HEK293 (cell line): ENCODE data around the gene APCDD1.

Experiments used
- HOXC10 ChIP-seq: sonication (generic); formaldehyde crosslinking; IDR thresholded peaks from 2 replicates; pipeline ENCODE4 v1.8.1; 2023; ENCODE audit warnings: mild to moderate bottlenecking, missing genetic modification reagents
- RBAK ChIP-seq: fragments of 450-650 bp; formaldehyde crosslinking; IDR thresholded peaks from 2 replicates; pipeline ENCODE4 v1.5.1; 2016; ENCODE audit warnings: missing biosample characterization, missing genetic modification characterization
- SP2 ChIP-seq: fragments of 450-650 bp; formaldehyde crosslinking; IDR thresholded peaks from 2 replicates; pipeline ENCODE4 v1.5.1; 2016; ENCODE audit warnings: missing biosample characterization, missing genetic modification characterization
- TCF7L2 ChIP-seq: IDR thresholded peaks from 2 replicates; pipeline ENCODE4 v1.6.1; 2011; ENCODE audit warnings: low read depth, mild to moderate bottlenecking, inconsistent platforms, low read length, moderate library complexity, borderline replicate concordance
- ZBTB49 ChIP-seq: fragments of 450-650 bp; formaldehyde crosslinking; IDR thresholded peaks from 2 replicates; pipeline ENCODE4 v1.5.1; 2016; ENCODE audit warnings: missing biosample characterization, missing genetic modification characterization, low read depth
- ZFP3 ChIP-seq: fragments of 450-650 bp; formaldehyde crosslinking; IDR thresholded peaks from 2 replicates; pipeline ENCODE4 v1.5.1; 2016; ENCODE audit warnings: low read depth, missing biosample characterization, missing genetic modification characterization
- ZNF311 ChIP-seq: fragments of 450-650 bp; formaldehyde crosslinking; IDR thresholded peaks from 2 replicates; pipeline ENCODE4 v1.5.1; 2017; ENCODE audit warnings: missing biosample characterization, missing genetic modification characterization, borderline replicate concordance
- ZNF398 ChIP-seq: fragments of 450-650 bp; formaldehyde crosslinking; IDR thresholded peaks from 2 replicates; pipeline ENCODE4 v1.5.1; 2017; ENCODE audit warnings: missing biosample characterization, missing genetic modification characterization
- ZNF664 ChIP-seq: fragments of 450-650 bp; formaldehyde crosslinking; IDR thresholded peaks from 2 replicates; pipeline ENCODE4 v1.5.1; 2016; ENCODE audit warnings: missing biosample characterization, missing genetic modification characterization
- ZNF704 ChIP-seq: fragments of 450-650 bp; formaldehyde crosslinking; IDR thresholded peaks from 2 replicates; pipeline ENCODE4 v1.5.1; 2016; ENCODE audit warnings: missing biosample characterization, missing genetic modification characterization
- ZNF830 ChIP-seq: fragments of 450-650 bp; IDR thresholded peaks from 2 replicates; pipeline ENCODE4 v1.5.0; 2018; ENCODE audit warnings: missing biosample characterization, missing genetic modification characterization, low read depth, mild to moderate bottlenecking, moderate library complexity
- TF ChIP-seq, protein P1 (sequence below): fragments of 450-650 bp; formaldehyde crosslinking; IDR thresholded peaks from 2 replicates; pipeline ENCODE4 v1.5.1; 2016; ENCODE audit warnings: missing biosample characterization, missing genetic modification characterization
- TF ChIP-seq, protein P2 (sequence below): fragments of 450-650 bp; formaldehyde crosslinking; IDR thresholded peaks from 2 replicates; pipeline ENCODE4 v1.5.1; 2016; ENCODE audit warnings: missing biosample characterization, missing genetic modification characterization

DNA sequence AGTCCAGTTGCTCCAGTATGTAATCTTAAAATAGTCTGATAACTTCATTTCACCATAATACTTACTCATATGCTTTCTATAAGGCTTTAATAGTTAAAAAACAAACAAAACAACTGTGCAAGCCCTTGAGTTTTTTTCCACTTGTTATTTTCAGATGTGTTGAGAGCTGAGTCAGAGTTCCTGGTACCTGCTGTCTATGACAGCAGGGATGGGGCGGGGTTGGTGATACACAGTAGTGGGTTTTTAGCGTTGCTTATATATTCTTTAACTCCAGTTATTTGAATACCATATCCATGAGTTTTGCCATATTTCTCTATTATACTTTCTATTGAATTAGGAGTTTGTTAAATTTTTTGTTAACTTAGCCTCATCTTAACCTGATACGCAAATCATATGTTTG is 76.4 kb downstream of the APCDD1 start:
- TF ChIP-seq, protein P1, sequence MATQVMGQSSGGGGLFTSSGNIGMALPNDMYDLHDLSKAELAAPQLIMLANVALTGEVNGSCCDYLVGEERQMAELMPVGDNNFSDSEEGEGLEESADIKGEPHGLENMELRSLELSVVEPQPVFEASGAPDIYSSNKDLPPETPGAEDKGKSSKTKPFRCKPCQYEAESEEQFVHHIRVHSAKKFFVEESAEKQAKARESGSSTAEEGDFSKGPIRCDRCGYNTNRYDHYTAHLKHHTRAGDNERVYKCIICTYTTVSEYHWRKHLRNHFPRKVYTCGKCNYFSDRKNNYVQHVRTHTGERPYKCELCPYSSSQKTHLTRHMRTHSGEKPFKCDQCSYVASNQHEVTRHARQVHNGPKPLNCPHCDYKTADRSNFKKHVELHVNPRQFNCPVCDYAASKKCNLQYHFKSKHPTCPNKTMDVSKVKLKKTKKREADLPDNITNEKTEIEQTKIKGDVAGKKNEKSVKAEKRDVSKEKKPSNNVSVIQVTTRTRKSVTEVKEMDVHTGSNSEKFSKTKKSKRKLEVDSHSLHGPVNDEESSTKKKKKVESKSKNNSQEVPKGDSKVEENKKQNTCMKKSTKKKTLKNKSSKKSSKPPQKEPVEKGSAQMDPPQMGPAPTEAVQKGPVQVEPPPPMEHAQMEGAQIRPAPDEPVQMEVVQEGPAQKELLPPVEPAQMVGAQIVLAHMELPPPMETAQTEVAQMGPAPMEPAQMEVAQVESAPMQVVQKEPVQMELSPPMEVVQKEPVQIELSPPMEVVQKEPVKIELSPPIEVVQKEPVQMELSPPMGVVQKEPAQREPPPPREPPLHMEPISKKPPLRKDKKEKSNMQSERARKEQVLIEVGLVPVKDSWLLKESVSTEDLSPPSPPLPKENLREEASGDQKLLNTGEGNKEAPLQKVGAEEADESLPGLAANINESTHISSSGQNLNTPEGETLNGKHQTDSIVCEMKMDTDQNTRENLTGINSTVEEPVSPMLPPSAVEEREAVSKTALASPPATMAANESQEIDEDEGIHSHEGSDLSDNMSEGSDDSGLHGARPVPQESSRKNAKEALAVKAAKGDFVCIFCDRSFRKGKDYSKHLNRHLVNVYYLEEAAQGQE (tag by site-specific recombination) = no peak
- TF ChIP-seq, protein P2, sequence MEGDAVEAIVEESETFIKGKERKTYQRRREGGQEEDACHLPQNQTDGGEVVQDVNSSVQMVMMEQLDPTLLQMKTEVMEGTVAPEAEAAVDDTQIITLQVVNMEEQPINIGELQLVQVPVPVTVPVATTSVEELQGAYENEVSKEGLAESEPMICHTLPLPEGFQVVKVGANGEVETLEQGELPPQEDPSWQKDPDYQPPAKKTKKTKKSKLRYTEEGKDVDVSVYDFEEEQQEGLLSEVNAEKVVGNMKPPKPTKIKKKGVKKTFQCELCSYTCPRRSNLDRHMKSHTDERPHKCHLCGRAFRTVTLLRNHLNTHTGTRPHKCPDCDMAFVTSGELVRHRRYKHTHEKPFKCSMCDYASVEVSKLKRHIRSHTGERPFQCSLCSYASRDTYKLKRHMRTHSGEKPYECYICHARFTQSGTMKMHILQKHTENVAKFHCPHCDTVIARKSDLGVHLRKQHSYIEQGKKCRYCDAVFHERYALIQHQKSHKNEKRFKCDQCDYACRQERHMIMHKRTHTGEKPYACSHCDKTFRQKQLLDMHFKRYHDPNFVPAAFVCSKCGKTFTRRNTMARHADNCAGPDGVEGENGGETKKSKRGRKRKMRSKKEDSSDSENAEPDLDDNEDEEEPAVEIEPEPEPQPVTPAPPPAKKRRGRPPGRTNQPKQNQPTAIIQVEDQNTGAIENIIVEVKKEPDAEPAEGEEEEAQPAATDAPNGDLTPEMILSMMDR (tag by site-specific recombination) = no peak
- TF ChIP-seq TCF7L2 = no peak
- TF ChIP-seq HOXC10 (CRISPR knock-in tag) = no peak
- no peak for TF ChIP-seq ZNF664
- no peak for TF ChIP-seq ZNF398 (tag by site-specific recombination)
- TF ChIP-seq ZNF311 (tag by site-specific recombination) = no peak
- no peak for TF ChIP-seq SP2 (tag by site-specific recombination)
- no peak for TF ChIP-seq RBAK (tag by site-specific recombination)
- TF ChIP-seq ZNF830 (tag by site-specific recombination) = no peak
- no peak for TF ChIP-seq ZBTB49
- no peak for TF ChIP-seq ZNF704 (tag by site-specific recombination)
- no peak for TF ChIP-seq ZFP3 (tag by site-specific recombination)
